Caki2 (cell line): ENCODE measurements around the gene MAPK12. TPM values are rescaled to one million over a fixed set of nuclear protein-coding genes. Genes with fewer than 3 reads are reported as not detected.

Experiments used
- DNase-seq: peaks from one replicate; pipeline ENCODE4 v3.0.0-alpha.2; 2015; ENCODE audit warnings: low read depth
- in situ Hi-C: cut with HindIII; loops from 2 replicates; pipeline ENCODE4 v1.10.0; 2016; ENCODE audit warnings: low sequenced_read_pairs, low pct_unique_long_range_greater_than_20kb, mixed read lengths
- total RNA-seq: library from RNA; depleted of rRNA; stranded (reverse); fragments of >200 nt; shearing (Covaris generic); gene quantifications from 2 replicates; pipeline ENCODE4 v1.2.3, GENCODE V29; 2014; ENCODE audit warnings: low replicate concordance

MAPK12 gene
- total RNA-seq, 1 experiment from 2014 or later = 142 TPM

DNA sequence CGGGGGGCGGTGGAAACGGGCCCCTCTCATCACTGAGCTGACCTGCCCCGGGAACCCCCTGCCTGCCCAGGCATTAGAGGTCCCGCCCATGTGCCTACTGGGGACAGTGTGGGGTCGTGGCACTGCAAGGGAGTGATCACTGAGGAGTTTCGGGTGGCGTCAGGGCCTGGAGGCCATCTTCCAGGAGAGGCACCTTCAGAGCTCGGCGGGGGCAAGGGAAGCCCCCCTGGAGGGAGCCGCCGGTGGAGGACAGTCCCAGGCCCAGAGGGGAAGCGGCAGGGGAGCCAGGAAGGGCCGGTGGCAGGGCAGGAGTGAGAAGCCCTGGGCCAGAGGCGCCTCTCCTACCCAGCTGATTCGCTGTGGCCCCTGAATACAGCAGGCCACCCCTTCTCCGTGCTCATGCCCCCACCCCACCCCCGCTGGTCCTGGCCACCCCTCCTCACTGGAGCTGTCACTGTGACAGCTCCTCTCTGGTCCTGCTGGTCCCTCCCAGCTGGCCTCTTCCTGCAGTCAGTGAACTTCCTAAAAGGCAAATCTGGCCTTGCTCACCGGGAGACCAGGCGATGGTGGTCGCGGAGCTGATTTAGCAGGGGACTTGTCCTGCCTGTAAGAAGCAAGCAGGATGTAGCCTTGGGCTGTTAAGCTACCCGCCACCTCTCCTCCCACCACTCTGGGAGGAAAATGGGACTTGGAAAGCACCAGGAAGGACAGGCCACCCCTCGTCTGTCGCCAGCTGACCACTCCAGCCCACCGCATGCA is 10.7 kb upstream of the MAPK12 start:
- DNase-seq = no peak
- in situ Hi-C loops = no loop called here

DNA sequence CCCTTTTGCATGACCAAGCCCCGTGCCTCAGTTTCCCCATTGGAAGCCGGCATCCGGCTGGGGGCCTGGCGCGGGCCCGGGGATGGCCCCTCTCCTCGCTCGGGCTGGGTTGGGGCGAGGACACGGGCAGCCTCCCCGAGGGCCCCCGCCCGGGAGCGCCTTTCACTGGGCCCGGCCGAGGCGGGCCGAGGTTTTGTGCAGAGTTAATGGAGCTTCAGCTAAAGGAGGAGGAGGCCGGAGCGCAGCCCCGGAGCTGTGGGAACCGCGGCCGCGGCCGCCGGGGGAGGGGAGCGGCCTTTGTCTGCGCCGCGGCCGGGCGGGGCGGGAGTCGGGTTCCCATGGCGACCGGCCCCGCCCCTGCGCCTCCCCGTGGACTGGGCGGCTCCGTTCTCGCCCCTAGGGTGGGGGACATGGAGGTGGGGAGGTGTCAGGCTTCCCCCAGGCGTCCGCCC is 10.1 kb upstream of the MAPK12 start:
- in situ Hi-C loops = no loop called here
- DNase-seq = peak; percentile 86

DNA sequence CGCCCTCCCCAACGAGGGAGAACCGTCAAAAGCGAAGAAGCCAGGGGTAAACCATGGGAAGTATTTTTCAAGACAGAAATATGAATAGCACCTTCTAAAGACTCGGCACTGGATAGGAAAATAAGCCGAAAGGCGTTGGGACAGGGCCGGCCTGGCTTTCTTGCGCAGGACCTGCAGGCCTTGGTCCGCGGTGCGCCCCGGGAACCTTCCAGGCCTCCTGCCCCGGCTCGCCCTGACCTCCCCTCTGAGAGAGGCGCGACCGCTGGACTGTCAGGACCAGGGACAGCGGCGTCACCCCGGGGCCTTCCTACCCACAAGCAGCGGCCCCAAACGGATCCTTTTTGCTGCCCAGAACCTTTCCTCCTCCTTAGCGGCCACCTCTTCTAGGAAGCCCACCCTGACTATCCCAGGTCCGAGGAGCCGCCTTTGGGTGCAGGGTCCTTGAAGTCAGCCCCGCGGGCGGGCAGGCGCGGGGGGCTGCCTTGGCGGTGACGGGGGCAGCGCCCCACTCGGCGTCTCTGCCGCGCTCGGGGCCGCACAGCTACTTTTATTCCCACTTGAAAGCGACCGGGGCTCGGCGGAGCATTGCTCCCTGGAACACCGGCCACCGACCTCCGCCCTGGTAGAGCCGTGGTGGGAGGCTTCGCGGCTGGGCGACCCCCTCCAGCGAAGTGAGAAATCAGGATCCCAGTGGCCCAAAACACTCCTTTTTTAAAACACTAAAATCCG is 9.3 kb upstream of the MAPK12 start:
- DNase-seq = peak; percentile 74
- in situ Hi-C loops = no loop called here

DNA sequence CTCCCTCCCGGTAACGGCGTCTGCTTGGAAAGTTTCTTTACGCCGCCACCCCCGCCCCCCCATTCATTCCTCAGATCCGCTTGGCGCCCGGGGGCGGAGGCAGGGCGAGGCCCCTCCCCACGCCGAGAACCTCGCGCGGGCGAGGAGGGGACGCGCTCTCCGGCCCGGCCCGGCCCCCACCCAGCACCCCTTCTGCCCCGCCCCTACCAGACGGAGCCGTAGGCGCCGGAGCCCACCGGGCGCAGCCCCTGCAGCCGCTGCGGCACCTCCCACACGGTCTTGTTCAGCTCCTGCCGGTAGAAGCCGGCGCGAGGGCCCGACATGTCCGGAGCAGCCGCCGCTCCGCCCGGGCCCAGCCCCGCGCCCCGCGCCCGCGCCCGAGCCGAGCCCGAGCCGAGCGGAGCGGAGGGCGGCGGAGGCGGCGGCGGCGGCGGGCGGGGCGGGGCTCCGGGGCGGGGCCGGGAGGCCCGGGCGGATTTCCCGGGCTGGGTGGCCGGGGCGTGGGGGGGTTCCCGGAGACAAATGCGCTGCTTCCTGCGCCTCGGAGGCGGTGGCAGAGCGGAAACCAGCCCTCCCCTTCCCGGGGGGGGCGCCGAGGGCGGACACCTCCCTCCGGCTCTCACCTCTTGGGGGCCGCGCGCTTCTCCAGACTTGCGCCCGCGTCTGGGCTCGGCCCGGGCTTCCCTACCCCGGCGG is 8.6 kb upstream of the MAPK12 start, which contains the start of gene MAPK11:
Gene MAPK11 (minus strand): TSS at position 411 of the 696 bp plus-strand sequence. CDS start 88 bp downstream, at position 323.
- in situ Hi-C loops = no loop called here
- no peak for DNase-seq

DNA sequence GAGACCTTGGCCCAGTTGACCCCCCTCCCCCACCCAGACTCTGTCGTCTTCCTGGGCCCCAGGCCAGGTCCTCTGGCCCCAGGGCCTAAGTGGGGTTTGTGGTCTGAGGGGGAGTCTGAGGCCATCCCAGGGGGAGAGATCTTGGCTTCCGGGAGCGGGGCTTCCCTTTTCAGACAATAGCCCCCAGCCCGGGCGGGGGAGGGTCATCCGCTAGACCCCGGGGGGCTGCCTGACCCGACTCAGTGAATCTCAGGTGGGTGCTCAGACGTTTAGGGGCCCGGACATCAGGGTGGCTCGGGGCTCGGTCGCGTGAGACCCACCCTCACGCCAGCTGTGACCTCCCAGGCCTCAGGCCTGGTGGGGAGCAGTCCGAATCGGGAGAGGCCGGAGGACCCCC is 8.1 kb upstream of the MAPK12 start:
- DNase-seq = no peak
- in situ Hi-C loops = no loop called here

DNA sequence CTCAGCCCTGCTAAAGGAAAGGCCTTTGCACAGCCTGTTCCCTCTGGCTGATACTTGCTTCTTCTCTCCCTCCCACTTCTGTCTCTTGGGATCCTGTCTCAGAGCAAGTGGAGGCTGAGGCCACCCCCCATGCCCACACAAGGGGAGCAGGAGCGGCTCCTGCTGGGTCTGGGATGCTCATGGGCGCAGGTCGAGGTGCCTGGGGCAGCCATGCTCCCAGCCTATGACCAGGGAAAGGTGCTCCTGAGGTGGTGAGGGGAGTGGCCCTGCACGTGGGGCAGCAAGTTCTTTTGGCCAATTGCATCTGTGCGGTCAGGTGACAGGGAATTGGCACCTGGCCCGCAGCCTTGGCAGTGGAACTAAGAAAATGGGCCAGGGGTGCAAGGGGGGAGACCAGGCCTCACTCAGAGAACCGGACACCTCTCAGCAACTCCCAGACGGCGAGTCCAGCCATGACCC is 7.2 kb upstream of the MAPK12 start:
- DNase-seq = no peak
- in situ Hi-C loops = no loop called here

DNA sequence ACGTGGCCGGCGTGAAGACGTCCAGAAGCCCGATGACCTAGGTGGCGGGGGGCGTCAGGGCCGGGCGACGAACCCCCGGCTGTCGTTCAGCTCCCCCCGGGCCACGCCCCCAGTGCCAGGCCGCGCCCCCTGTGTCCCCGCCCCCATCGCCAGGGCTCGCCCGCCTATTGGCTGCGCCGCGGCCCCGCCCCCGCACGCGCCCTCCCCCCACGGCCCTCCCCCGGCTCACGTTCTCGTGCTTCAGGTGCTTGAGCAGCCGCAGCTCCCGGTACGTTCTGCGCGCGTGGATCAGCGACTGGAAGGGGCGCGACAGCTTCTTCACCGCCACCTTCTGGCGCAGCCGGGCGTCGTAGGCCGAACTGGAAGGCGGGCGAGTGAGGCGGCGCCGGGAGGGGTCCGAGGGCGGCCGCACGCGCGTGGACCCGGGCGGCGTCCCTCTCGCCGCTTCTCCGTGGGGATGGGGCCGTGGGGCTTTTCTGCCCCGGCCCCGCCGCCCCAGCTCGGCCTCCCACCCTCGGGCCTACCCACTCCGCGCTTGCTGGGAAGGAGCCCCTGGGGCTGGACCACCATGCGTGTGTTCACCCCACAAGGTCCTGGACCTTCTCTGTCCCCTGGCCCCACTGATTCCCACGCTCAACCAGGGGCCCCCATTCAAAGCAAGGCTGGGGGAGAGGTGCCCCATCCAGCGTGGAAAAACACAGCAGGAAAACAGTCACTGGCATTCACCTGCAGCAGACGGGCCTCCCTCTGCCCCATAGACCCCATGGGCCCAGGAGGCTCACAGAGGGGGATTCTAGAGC is 6.3 kb upstream of the MAPK12 start:
- in situ Hi-C loops = no loop called here

DNA sequence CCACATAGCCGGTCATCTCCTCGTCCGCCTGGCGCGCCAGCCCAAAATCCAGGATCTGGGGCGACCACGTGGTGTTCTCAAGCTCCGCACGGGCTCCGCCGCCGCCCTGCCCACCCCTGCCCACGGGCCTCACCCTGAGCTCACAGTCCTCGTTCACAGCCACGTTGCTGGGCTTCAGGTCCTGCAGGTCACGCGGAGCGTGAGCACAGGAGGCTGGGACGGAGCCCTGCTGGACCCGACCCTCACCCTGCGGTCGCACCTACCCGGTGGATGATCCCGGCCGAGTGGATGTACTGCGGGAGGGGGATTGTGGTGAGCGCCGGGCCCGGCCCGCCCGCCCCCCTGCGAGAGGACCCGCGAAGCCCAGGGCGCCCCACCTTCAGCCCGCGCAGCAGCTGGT is 5.5 kb upstream of the MAPK12 start:
- in situ Hi-C loops = no loop called here
- no peak for DNase-seq

More for the DNA sequence above, 6.3 kb upstream of the MAPK12 start:
- DNase-seq = no peak

DNA sequence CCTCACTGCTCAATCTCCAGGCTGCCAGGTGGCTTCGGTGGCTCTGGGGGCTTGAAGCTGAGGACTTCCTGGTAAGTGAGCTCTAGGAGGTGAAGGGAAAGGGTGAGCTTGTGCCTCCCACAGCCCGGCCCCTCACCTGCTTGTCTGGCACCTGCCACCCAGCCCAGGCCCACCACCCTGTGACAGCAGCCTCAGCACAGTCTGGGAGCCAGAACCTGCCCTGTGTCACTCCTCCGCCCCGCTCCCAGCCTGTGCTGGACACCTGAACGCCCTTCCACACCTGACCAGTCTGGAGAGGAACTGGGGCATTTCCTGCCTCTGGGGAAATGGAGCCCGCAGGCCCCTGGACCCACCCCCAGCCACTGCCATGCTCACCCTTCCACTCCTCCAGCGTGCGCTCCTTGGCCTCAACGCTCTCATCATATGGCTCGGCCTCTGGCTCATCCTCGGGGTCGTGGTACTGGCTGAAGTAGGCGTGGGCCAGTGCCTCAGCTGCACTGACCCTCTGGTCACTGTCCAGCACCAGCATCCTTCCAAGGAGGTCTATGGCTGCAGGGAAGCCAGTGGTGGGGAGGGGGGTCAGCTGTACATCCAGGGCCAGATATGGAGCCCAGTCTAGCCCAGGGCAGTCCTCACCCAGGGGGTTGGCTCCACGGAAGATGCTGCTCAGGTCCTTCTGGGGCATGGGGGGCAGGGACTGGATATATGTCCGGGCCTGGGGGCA is 3.6 kb upstream of the MAPK12 start:
- in situ Hi-C loops = no loop called here
- DNase-seq = no peak

DNA sequence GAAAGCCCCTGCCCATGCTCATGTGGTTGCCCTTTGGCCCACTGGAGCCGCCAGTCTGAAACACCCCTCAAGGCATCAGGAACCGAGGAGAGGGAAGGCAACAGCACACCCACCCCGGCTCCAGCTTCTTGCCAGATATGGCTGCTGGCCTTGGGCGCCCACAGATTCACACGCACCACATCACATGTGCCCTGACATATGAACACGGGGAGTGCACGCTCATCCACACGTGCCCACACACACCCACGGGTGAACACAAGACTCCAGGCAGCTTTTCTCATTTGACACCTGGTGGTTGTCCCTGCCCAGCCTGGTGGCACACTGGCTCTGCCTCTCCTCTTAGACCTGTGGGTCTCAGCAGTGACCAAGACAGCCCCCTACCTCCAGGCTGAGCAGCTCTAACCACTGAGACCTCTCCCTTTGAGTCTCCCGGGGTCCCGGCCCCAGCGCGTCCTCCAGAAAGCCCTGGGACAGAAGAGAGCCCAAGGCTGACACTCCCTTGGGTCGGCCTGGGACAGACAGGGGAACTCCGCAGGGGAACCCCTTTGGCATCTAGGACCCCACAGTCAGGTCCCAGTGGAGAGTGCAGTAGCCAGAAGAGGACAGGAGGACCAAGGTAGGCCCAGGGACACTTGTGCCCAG is 2.7 kb upstream of the MAPK12 start:
- in situ Hi-C loops = no loop called here
- DNase-seq = no peak

DNA sequence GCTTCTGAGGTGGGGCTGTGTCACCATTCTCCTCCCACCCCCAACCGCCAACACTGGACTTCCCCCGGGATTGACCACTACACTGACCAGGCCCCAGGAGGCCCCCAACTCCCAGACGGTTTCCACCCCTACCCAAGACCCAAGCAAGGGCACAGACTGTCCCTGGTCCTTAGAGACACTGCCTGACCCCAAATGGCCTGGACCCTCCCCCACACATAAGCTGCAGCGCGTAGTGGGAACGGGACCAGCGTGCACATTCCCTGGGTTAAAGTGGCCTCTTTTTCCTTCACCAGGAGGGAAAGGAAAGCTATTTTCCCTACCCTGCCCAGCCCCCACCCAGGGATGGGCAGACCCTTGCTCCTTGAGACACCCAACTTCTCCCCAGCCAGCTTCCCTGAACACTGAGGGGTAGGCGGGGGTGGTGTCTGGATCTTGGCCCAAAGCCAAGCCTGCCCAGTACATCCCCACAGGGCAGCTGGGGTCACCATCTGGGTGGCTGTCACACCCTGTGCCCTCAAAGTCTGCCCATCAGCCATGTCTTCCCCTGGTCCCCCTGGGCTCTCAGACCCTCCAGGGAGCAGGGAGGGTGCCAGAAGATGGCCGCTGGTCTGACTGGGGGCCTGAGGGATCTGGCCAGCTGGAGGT is 1.6 kb upstream of the MAPK12 start:
- in situ Hi-C loops = no loop called here
- DNase-seq = no peak

DNA sequence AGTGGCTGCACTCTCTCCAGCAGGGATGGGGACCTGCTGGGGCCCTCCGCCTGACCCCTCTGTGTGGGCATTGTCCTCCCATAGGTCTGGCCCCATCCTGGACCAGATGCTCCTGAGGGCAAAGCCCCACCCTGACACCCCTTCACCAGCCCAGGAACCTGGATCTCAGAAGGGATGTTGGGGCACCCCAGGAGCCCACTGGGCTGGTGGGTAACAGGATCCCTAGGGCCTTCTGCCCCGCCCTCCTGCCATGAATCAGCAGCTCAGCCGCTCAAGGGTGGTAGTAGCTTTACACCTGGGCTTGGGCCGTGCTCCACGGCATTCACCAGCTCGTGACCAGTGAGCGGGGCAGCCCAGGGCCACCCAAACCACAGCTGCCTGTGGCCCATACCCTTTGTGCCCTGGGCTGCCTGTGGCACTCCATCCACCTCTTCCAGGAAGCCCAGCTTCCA is 1.0 kb upstream of the MAPK12 start:
- DNase-seq = peak; percentile 74
- in situ Hi-C loops = no loop called here

DNA sequence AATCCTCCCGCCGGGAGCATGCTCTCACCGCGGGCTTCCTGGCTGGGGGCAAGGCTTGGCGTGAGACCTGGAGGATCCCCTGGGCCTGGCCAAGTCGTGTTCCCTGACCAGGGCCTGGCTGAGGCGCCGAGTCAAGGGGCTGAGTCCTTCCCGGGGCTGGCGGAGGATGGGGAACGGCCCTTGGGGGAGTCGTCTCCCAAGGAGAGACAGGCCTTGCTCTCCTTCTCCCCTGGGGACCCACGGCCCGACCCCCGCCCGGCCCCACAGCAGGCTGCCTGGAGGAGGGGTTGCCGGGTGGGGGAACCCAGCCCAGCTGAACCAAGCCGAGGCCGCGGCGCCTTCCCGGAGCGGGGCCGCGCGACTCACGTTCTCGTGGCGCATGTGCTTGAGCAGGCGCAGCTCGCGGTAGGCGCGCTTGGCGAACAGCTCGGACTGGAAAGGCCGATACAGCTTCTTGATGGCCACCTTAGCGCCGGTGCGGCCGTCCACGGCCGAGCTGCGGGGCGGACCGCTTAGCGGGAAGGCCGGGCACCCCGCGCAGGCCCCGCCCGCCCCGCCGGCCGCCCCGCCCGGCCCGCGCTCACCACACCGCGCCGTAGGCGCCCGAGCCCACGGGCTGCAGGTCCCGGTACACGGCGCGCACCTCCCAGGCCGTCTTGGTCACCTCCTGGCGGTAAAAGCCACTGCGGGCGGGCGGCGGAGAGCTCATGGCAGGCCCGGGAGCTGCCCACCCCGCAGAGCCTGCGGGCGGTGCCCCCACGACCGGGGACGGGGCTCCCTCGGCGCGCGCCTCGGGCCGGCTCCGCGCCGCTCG is 475 bp downstream of the MAPK12 start:
- in situ Hi-C loops = no loop called here
- DNase-seq = peak; percentile 62

DNA sequence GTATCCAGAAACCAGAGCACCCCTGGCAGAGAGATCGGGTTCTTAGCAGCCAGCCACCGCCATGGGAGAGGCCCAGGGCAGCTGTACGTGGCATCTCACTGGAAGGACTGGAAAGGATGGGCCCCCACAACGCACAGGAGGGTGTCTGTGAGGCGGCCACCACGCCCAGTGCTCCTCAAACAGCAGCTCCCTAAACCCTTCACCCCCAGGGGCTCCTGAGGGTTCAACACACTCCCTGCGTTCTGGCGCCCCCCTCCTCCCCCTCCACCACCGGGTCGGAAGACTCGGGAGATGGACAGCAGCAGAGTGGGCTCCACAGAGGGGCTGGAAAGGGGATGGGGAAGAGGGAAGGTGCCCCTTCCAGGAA is 1.1 kb downstream of the MAPK12 start:
- in situ Hi-C loops = no loop called here
- no peak for DNase-seq

DNA sequence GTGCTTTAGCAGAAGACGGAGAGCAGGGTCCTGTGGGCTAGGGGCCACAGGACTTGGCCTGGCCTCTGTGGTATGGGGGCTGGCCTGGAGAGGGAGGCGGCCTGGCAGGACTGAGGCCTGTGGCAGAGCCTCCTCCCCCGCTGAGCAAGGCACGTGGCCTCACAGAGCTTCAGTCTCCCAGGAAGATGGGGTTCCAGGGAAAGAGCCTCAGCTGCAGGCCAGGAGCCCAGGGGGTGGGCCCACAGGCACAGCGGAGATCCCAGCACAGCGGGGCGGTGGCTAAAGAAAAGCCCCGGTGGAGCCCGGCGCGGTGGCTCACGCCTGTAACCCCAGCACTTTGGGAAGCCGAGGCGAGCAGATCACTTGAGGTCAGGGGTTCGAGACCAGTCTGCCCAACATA is 2.2 kb downstream of the MAPK12 start:
- in situ Hi-C loops = no loop called here
- DNase-seq = no peak
